ENCODE data around the gene CAT. TPM values are rescaled to one million over a fixed set of nuclear protein-coding genes. Genes with fewer than 3 reads are reported as not detected.
"Not testable (repeated sequence)": the region's sequence is repeated elsewhere in the genome, so short reads cannot be mapped to it uniquely, and the experiment has no call there.

The CAT gene
- total RNA-seq, 1 donor from 2014 or later, result 292 TPM

GRCh38 chr11:34424826-34425225 is 13.9 kb upstream of the CAT start:
- DNase-seq (ENCODE audit: low spot score), result not testable (repeated sequence)

DNA sequence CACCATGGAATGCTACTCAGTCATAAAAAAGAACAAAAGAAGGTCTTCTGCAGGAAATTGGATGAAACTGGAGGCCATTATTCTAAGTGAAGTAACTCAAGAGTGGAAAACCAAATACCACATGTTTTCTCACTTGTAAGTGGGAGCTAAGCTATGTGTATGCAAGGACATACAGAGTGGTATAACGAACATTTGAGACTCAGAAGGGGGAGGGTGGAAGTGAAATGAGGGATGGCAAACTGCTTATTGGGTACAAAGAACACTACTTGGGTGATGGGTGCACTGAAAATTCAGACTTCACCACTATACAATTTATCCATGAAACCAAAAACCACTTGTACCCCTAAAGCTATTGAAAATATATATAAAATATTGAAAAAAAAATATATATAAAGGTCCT is 13.4 kb upstream of the CAT start:
- no peak for DNase-seq (ENCODE audit: low spot score)

DNA sequence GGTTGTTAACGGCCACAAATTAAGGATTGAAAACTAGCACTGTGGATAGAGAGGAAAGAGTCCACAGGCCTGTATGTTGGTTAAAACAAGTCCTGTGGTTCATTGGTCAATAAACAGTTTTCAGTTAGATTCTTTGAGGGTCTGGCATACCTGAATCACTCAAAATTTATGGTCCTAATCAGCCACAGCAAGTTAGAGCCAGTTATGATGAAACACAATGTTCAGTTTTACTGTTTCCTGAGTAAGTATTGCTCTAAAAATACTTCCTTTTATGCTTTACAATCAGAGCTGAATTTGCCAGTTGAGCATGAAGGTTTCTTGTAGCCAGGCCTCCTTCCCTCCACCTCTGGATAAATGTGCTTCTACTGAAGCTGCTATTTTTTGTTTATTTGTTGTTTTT is 12.9 kb upstream of the CAT start:
- DNase-seq (ENCODE audit: low spot score), result no peak

- no peak for DNase-seq (ENCODE audit: low spot score)
These were observed 12.0 kb upstream of the CAT start for GRCh38 chr11:34426766-34427185.

DNA sequence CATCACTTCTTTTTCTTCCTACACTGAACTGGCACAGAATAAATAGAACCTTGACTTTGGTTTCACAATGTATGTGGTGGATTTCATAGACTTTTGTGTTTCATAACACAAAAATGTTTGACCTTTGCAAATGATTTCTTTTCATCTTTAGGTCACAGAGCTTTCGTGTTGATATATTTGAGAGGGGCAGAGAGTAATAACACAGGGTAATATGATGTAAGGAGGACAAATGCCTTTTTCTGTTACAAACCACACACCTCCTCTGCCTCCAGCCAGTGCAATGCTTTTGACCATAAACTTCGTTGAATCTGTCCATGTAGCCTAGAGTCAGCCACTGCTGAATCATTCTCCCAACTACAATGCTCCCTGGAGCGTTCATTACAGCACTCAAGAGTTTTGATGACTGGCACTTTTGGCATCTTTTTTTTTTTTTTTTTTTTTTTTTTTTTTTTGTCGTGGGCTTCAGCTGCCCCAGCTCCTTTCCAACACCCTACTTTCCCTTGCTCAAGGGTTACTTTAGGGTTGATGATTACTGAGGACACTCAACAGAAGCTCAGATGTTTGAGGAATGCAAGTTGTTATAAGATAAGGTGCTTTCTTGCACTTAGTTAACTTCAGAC is 11.4 kb upstream of the CAT start:
- DNase-seq (ENCODE audit: low spot score), result no peak

- no peak for DNase-seq (ENCODE audit: low spot score)
These were observed 6.8 kb upstream of the CAT start for GRCh38 chr11:34431979-34432378.

GRCh38 chr11:34432822-34433221 is 5.9 kb upstream of the CAT start:
- DNase-seq (ENCODE audit: low spot score), result no peak

DNA sequence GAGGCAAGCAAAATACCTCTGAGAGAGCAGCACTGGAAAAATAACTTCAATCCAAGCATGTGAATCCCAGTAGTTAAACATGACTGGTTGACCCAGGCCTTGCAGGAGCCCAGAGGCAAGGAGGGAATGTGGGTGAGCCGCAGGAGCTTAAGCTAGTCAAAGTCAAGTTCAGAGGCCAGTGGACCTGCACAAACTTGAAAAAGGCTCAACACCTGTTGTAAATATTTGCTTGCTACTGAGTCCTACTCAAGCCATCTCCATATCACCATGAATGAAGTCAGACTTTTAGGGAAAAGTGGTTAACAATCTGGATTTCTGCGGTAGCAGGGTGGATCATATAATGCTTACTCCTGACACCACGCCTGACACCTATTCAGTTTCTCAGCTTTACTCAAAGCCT is 4.8 kb upstream of the CAT start:
- DNase-seq (ENCODE audit: low spot score), result no peak

GRCh38 chr11:34437224-34438125 is 1.3 kb upstream of the CAT start:
- no peak for DNase-seq (ENCODE audit: low spot score)

GRCh38 chr11:34439610-34440198 is 970 bp downstream of the CAT start:
- no peak for DNase-seq (ENCODE audit: low spot score)

- no peak for DNase-seq (ENCODE audit: low spot score)
These were observed 3.1 kb downstream of the CAT start for GRCh38 chr11:34441814-34442213.

DNA sequence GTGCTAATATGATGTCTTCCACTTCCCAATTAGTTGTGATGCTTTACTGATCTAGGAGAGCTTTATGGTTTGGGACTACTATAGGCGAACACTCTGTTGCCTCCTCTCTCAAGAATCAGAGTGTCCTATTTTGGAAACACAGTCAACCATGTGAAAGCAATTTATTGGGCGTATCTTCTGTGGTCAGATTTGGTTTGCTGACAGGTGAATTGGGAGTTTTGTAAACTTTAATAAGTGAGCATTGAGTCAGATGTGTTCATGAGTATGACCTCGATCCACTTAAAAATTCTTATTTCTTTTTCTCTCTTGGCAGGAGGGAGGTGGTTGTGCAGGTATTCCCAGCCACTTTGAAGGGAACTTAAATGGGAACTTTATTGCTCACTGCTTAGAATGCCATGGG is 4.4 kb downstream of the CAT start:
- DNase-seq (ENCODE audit: low spot score), result no peak

- no peak for DNase-seq (ENCODE audit: low spot score)
These were observed 5.7 kb downstream of the CAT start for GRCh38 chr11:34444428-34444827.

DNA sequence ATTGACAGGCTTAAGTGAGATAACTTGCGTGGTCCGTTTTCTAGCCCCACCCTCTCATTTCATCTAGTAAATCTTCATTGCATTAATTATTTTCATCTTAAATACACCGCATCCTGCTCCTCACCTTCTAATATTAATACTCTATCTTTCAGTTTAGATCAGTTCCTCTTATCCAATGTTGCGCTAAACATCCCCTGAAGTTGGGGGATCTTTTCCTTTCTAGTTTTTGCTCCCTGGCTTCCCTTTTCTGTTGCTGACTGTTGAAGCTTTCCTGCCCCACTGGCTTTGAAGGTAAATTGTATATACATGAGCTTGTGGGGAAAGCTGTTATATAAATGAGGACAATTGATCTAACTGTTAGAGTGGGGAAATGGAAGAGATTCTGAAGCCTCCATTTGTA is 7.2 kb downstream of the CAT start:
- DNase-seq (ENCODE audit: low spot score), result no peak

DNA sequence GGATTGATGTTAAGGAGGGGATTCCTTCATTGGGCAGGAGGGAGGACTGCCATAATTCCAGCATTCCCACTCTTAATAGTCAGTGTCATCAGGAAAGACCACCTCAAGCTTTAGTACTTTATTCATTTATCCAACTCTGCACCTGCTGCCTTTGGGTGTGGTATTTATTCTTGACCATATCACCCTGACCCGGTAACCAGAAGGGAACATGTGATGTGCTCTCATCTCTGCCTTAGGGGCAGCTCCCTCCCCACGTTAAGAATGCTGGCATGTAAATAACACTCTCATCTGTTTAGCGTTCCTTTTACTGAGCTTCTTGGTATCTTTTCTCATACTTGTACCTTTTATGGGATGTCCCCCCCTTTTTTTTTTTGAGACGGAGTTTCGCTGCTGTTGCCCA is 7.7 kb downstream of the CAT start:
- no peak for DNase-seq (ENCODE audit: low spot score)

GRCh38 chr11:34447044-34447443 is 8.3 kb downstream of the CAT start:
- DNase-seq (ENCODE audit: low spot score), result no peak

- DNase-seq (ENCODE audit: low spot score), result no peak
These were observed 9.7 kb downstream of the CAT start for GRCh38 chr11:34448223-34448994.

GRCh38 chr11:34449013-34449412 is 10.3 kb downstream of the CAT start:
- DNase-seq (ENCODE audit: low spot score), result no peak

DNA sequence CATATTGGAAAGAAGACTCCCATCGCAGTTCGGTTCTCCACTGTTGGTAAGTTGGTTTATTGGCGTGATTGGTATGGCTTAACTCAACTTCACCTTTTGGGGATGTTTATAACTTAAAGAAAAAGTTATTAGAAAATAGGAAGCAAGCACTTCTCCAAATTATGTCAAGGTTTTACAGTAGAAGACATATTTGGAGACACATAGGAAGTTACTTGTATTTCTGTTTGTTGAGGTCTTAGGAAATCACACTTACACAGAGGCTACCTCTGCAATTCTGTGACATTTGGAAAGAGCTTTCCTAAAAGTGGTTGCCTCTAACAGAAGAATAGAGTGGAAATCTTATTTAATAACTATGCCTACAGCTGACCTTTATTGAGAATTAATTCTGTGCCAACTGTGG is 12.3 kb downstream of the CAT start:
- no peak for DNase-seq (ENCODE audit: low spot score)

GRCh38 chr11:34454308-34455032 is 15.7 kb downstream of the CAT start:
- DNase-seq (ENCODE audit: low spot score), result no peak

DNA sequence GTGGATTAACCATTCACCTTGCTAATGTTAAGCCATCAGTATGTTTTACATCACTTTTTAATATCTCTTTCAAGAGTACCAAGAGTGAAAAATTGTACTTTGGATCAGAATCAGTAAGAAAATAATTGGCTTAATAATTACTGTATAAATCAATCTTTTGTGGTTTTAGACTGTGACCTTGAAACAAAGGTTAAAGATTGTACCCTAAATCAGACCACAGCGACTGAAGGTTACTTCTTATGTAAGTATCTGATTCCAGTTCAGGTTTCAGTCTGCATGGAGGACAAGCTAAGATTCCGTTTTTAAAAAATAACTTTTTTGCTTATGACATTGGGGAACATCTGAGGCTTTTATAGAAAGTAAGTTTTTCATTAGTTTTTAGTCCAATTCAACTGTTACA is 18.9 kb downstream of the CAT start:
- no peak for DNase-seq (ENCODE audit: low spot score)
